Mesendoderm (in vitro differentiated cells): ENCODE measurements around the gene CD99.

Experiments
- DNase-seq: peaks from one replicate; pipeline ENCODE4 v3.0.0; 2013
- H2AK5ac ChIP-seq: 2 replicates; pipeline ENCODE4 v1.6.1; 2013; ENCODE audit warnings: low read length, inconsistent platforms
- H2BK120ac ChIP-seq: 2 replicates; pipeline ENCODE4 v1.6.1; 2013; ENCODE audit warnings: low read depth, mild to moderate bottlenecking, low read length, moderate library complexity, mixed read lengths
- H2BK15ac ChIP-seq: replicated peaks from 2 replicates; pipeline ENCODE4 v1.6.1; 2013; ENCODE audit warnings: low read depth, mild to moderate bottlenecking, moderate library complexity
- H2BK5ac ChIP-seq: 2 replicates; pipeline ENCODE4 v1.6.1; 2013; ENCODE audit warnings: low read length, inconsistent platforms
- H3K18ac ChIP-seq: 2 replicates; pipeline ENCODE4 v1.6.1; 2013; ENCODE audit warnings: mild to moderate bottlenecking, low read length, mixed read lengths
- H3K23ac ChIP-seq: one replicate; pipeline ENCODE4 v1.6.1; 2013; ENCODE audit warnings: low read length
- H3K27ac ChIP-seq: 2 replicates; pipeline ENCODE4 v1.5.1; 2013; ENCODE audit warnings: low read depth, mild to moderate bottlenecking, inconsistent platforms, low read length, moderate library complexity
- H3K27me3 ChIP-seq: 2 replicates; pipeline ENCODE4 v1.6.1; 2013; ENCODE audit warnings: low read length, control low read depth, mild to moderate bottlenecking, inconsistent platforms; ENCODE audit not compliant: insufficient read depth, poor library complexity
- H3K36me3 ChIP-seq: 2 replicates; pipeline ENCODE4 v1.6.1; 2013; ENCODE audit warnings: low read length, inconsistent platforms; ENCODE audit not compliant: control insufficient read depth, insufficient read depth
- H3K4ac ChIP-seq: one replicate; pipeline ENCODE4 v1.6.1; 2013; ENCODE audit warnings: low read depth, mild to moderate bottlenecking, low read length, moderate library complexity
- H3K4me1 ChIP-seq: 2 replicates; pipeline ENCODE4 v1.6.1; 2013; ENCODE audit warnings: low read depth, low read length, inconsistent platforms; ENCODE audit not compliant: control insufficient read depth
- H3K4me2 ChIP-seq: 2 replicates; pipeline ENCODE4 v1.6.1; 2013; ENCODE audit warnings: low read length
- H3K4me3 ChIP-seq: 2 replicates; pipeline ENCODE4 v1.5.1; 2013; ENCODE audit warnings: mild to moderate bottlenecking, low read length
- H3K56ac ChIP-seq: one replicate; pipeline ENCODE4 v1.6.1; 2013; ENCODE audit warnings: low read length
- H3K79me1 ChIP-seq: 2 replicates; pipeline ENCODE4 v1.6.1; 2013; ENCODE audit warnings: low read length, inconsistent platforms
- H3K79me2 ChIP-seq: 2 replicates; pipeline ENCODE4 v1.6.1; 2013; ENCODE audit warnings: mild to moderate bottlenecking, low read length; ENCODE audit not compliant: control insufficient read depth, insufficient read depth
- H3K9ac ChIP-seq: 2 replicates; pipeline ENCODE4 v1.6.1; 2013; ENCODE audit warnings: low read length, inconsistent platforms
- H4K5ac ChIP-seq: one replicate; pipeline ENCODE4 v1.6.1; 2013; ENCODE audit warnings: low read length
- H4K8ac ChIP-seq: one replicate; pipeline ENCODE4 v1.6.1; 2013; ENCODE audit warnings: low read depth, mild to moderate bottlenecking, control low read depth, low read length, moderate library complexity
- WGBS: extraction: QIAGEN DNeasy Blood & Tissue Kit; methylation state at CpG from one replicate; pipeline ENCODE4 v1.1.7; 2013; ENCODE audit warnings: low lambda C conversion rate, missing lambda C conversion rate; ENCODE audit not compliant: insufficient coverage; ENCODE audit errors: extremely low coverage; 5-methylcytosine and 5-hydroxymethylcytosine counted together

The CD99 gene

GRCh38 chrX:2714551-2714950, 23.5 kb downstream of the CD99 start:
- H3K36me3 ChIP-seq = peaks cover 2% of the 10 kb centered on the region
- H2BK15ac ChIP-seq = no peak overlapping the region
- WGBS = no CpG with 5 or more reads among the region's 6 CpGs

GRCh38 chrX:2715066-2715600, 24.0 kb downstream of the CD99 start:
- Histone ChIP-seq H3K4me1 (peaks cover 4% of the 10 kb centered on the region), H3K56ac (no peak overlapping the region), H4K5ac (no peak overlapping the region), H2BK5ac (no peak overlapping the region), H3K27me3 (no peaks in the 10 kb centered on the region), H2AK5ac (no peak overlapping the region), H3K4ac (no peak overlapping the region), H2BK15ac (no peak overlapping the region), H3K4me2 (no peak overlapping the region), H3K18ac (no peak overlapping the region), H3K4me3 (no peak overlapping the region), H3K23ac (no peak overlapping the region), H4K8ac (no peak overlapping the region), H3K79me2 (no peaks in the 10 kb centered on the region), H2BK120ac (no peak overlapping the region), H3K27ac (peak overlapping the region; percentile 55), H3K36me3 (peaks cover 2% of the 10 kb centered on the region), H3K79me1 (peaks cover 10% of the 10 kb centered on the region), H3K9ac (no peak overlapping the region)
- DNase-seq = peak; percentile 95
- WGBS = no CpG with 5 or more reads among the region's 11 CpGs

More at GRCh38 chrX:2714551-2714950, 23.5 kb downstream of the CD99 start:
- H3K27me3 ChIP-seq = no peaks in the 10 kb centered on the region
- H2BK5ac ChIP-seq = peak overlapping the region; percentile 17
- H3K4me3 ChIP-seq = no peak overlapping the region
- H3K79me1 ChIP-seq = peaks cover 10% of the 10 kb centered on the region
- no peak overlapping the region for H2BK120ac ChIP-seq
- no peak overlapping the region for H3K9ac ChIP-seq
- H3K79me2 ChIP-seq = no peaks in the 10 kb centered on the region
- H4K8ac ChIP-seq = no peak overlapping the region
- no peak overlapping the region for H3K23ac ChIP-seq
- H3K56ac ChIP-seq = no peak overlapping the region
- peak overlapping the region; percentile 55 for H3K27ac ChIP-seq
- H3K4me1 ChIP-seq = peaks cover 4% of the 10 kb centered on the region
- H4K5ac ChIP-seq = no peak overlapping the region
- H3K4ac ChIP-seq = no peak overlapping the region
- H2AK5ac ChIP-seq = no peak overlapping the region
- no peak overlapping the region for H3K18ac ChIP-seq
- H3K4me2 ChIP-seq = no peak overlapping the region
- DNase-seq = no peak

- no peak overlapping the region for H3K18ac ChIP-seq
- H2AK5ac ChIP-seq = no peak overlapping the region
- H3K4me2 ChIP-seq = no peak overlapping the region
- no peak overlapping the region for H2BK15ac ChIP-seq
- no peak overlapping the region for H3K4me3 ChIP-seq
- H3K4me1 ChIP-seq = peaks cover 4% of the 10 kb centered on the region
- no peak for DNase-seq
- no CpG with 5 or more reads among the region's 5 CpGs for WGBS
- H4K8ac ChIP-seq = no peak overlapping the region
- H2BK5ac ChIP-seq = no peak overlapping the region
- H3K36me3 ChIP-seq = peaks cover 2% of the 10 kb centered on the region
- H2BK120ac ChIP-seq = no peak overlapping the region
- H3K79me2 ChIP-seq = no peaks in the 10 kb centered on the region
- no peak overlapping the region for H3K56ac ChIP-seq
- no peak overlapping the region for H4K5ac ChIP-seq
- no peak overlapping the region for H3K4ac ChIP-seq
- no peak overlapping the region for H3K27ac ChIP-seq
- H3K79me1 ChIP-seq = peaks cover 10% of the 10 kb centered on the region
- no peak overlapping the region for H3K9ac ChIP-seq
- H3K23ac ChIP-seq = no peak overlapping the region
- no peaks in the 10 kb centered on the region for H3K27me3 ChIP-seq
Observed at GRCh38 chrX:2717312-2717711, 26.2 kb downstream of the CD99 start.

GRCh38 chrX:2718821-2719220, 27.7 kb downstream of the CD99 start:
- H3K56ac ChIP-seq = no peak overlapping the region
- no CpG with 5 or more reads among the region's 2 CpGs for WGBS

GRCh38 chrX:2719774-2720447, 28.8 kb downstream of the CD99 start:
- no peak overlapping the region for H3K4me2 ChIP-seq
- H3K23ac ChIP-seq = no peak overlapping the region
- H2BK120ac ChIP-seq = no peak overlapping the region
- H4K8ac ChIP-seq = no peak overlapping the region
- no peak overlapping the region for H3K9ac ChIP-seq
- no peak overlapping the region for H2BK15ac ChIP-seq
- no peaks in the 10 kb centered on the region for H3K79me2 ChIP-seq
- H3K27ac ChIP-seq = no peak overlapping the region
- H3K56ac ChIP-seq = no peak overlapping the region
- H3K18ac ChIP-seq = no peak overlapping the region
- DNase-seq = no peak
- H3K4me1 ChIP-seq = peaks cover under 1% of the 10 kb centered on the region
- no peak overlapping the region for H3K4ac ChIP-seq
- H3K36me3 ChIP-seq = peaks cover 3% of the 10 kb centered on the region
- no peaks in the 10 kb centered on the region for H3K27me3 ChIP-seq
- no peak overlapping the region for H2BK5ac ChIP-seq
- H4K5ac ChIP-seq = no peak overlapping the region
- no peak overlapping the region for H2AK5ac ChIP-seq
- no peak overlapping the region for H3K4me3 ChIP-seq
- WGBS = no CpG with 5 or more reads among the region's 10 CpGs
- no peaks in the 10 kb centered on the region for H3K79me1 ChIP-seq

More at GRCh38 chrX:2718821-2719220, 27.7 kb downstream of the CD99 start:
- Histone ChIP-seq H3K4me1 (peaks cover 4% of the 10 kb centered on the region), H3K79me1 (no peaks in the 10 kb centered on the region), H3K79me2 (no peaks in the 10 kb centered on the region), H4K8ac (no peak overlapping the region), H4K5ac (no peak overlapping the region), H2BK15ac (no peak overlapping the region), H3K4me3 (no peak overlapping the region), H3K9ac (no peak overlapping the region), H3K23ac (no peak overlapping the region), H2BK120ac (no peak overlapping the region), H2BK5ac (no peak overlapping the region), H3K27me3 (no peaks in the 10 kb centered on the region), H3K18ac (no peak overlapping the region), H3K27ac (no peak overlapping the region), H2AK5ac (no peak overlapping the region), H3K4me2 (no peak overlapping the region), H3K4ac (no peak overlapping the region), H3K36me3 (peaks cover 3% of the 10 kb centered on the region)
- DNase-seq = no peak
